Stomach (tissue), 9 donors: Measurements from ENCODE around the gene SLC12A7. TPM values are rescaled to one million over a fixed set of nuclear protein-coding genes. Genes with fewer than 3 reads are reported as not detected.
A peak's percentile ranks its signal among the peaks of the same experiment; 100 is the strongest.

ENCODE experiments used
- DNase-seq, 2 donors: peaks; one replicate each; pipeline versions ENCODE4 v3.0.0 to v3.0.0-alpha.2; 2013 to 2019
- H3K27ac ChIP-seq, 5 donors: fragments of 200-600 bp in 4 of 5; sonication (generic) in 4 of 5; one replicate each; pipeline ENCODE4 v1.5.1; 2013 to 2019; ENCODE audit warnings: mild to moderate bottlenecking in 1 of 5, moderate library complexity in 1 of 5
- H3K27me3 ChIP-seq, 3 donors: fragments of 200-600 bp; sonication (generic); one replicate each; pipeline ENCODE4 v1.5.1; 2017 to 2019; ENCODE audit warnings: mixed run types in 1 of 3
- H3K36me3 ChIP-seq, 4 donors: fragments of 200-600 bp; sonication (generic); 1 replicate in 3 of 4; 2 replicates in 1 of 4; pipeline ENCODE4 v1.5.1; 2016 to 2019
- H3K4me1 ChIP-seq, 4 donors: fragments of 200-600 bp; sonication (generic); one replicate each; pipeline ENCODE4 v1.5.1; 2016 to 2019
- H3K4me3 ChIP-seq, 4 donors: fragments of 200-600 bp; sonication (generic) in 3 of 4; one replicate each; pipeline ENCODE4 v1.5.1; 2016 to 2019; ENCODE audit warnings: mild to moderate bottlenecking in 1 of 4
- H3K9me3 ChIP-seq, 4 donors: fragments of 200-600 bp; sonication (generic); one replicate each; pipeline ENCODE4 v1.5.1; 2016 to 2019
- EP300 ChIP-seq: sonication (generic); formaldehyde crosslinking; IDR thresholded peaks from one replicate; pipeline ENCODE4 v1.6.1; 2017; ENCODE audit warnings: antibody characterized with exemption
- POLR2A ChIP-seq, 4 donors: fragments of 450-650 bp; IDR thresholded peaks; one replicate each; pipeline ENCODE4 v1.6.1; 2016; ENCODE audit warnings: antibody characterized with exemption in 4 of 4, control low read depth in 2 of 4, mild to moderate bottlenecking in 1 of 4, moderate library complexity in 1 of 4
- POLR2AphosphoS5 ChIP-seq, 3 donors: sonication (generic); formaldehyde crosslinking; IDR thresholded peaks; one replicate each; pipeline ENCODE4 v1.6.1; 2016; ENCODE audit warnings: antibody characterized with exemption in 3 of 3
- WGBS, 5 donors: extraction: QIAGEN DNeasy Blood & Tissue Kit in 3 of 5; methylation state at CpG; one replicate each; pipeline versions ENCODE4 v1.1.5 to v1.1.7; 2013 to 2018; 5-methylcytosine and 5-hydroxymethylcytosine counted together
- intact Hi-C: fragments of 100-400 bp; cut with DNase I; formaldehyde crosslinking; loops from one replicate; pipeline ENCODE4 v1.15.1; 2023; ENCODE audit warnings: low total_unique reads
- polyA plus RNA-seq, 3 donors: library from polyadenylated mRNA; stranded (reverse); fragments of 200-250 nt; gene quantifications; one replicate each; pipeline ENCODE4 v1.2.3, GENCODE V29; 2013
- total RNA-seq, 5 donors: library from RNA; depleted of rRNA; stranded (reverse); fragments of >200 nt; gene quantifications; one replicate each; pipeline versions ENCODE4 v1.1.0 to v1.2.3, GENCODE V29; 2014 to 2016
- TF ChIP-seq, protein P1 (sequence below), 7 experiments: fragments of 450-650 bp in 4 of 7; fragments of 200-600 bp in 3 of 7; sonication (generic) in 3 of 7; IDR thresholded peaks; one replicate each; pipeline ENCODE4 v1.5.1; 2016 to 2019; ENCODE audit warnings: antibody characterized with exemption in 7 of 7, control low read depth in 2 of 7, mild to moderate bottlenecking in 1 of 7
- donor health status: healthy with polysubstance abuse.
- donor health status: Bipolar disorder and iron deficiency.
- donor health status: healthy.

SLC12A7 gene
- total and polyA plus RNA-seq, 8 donors, result 4.7 to 346 (median 37.7) TPM

DNA sequence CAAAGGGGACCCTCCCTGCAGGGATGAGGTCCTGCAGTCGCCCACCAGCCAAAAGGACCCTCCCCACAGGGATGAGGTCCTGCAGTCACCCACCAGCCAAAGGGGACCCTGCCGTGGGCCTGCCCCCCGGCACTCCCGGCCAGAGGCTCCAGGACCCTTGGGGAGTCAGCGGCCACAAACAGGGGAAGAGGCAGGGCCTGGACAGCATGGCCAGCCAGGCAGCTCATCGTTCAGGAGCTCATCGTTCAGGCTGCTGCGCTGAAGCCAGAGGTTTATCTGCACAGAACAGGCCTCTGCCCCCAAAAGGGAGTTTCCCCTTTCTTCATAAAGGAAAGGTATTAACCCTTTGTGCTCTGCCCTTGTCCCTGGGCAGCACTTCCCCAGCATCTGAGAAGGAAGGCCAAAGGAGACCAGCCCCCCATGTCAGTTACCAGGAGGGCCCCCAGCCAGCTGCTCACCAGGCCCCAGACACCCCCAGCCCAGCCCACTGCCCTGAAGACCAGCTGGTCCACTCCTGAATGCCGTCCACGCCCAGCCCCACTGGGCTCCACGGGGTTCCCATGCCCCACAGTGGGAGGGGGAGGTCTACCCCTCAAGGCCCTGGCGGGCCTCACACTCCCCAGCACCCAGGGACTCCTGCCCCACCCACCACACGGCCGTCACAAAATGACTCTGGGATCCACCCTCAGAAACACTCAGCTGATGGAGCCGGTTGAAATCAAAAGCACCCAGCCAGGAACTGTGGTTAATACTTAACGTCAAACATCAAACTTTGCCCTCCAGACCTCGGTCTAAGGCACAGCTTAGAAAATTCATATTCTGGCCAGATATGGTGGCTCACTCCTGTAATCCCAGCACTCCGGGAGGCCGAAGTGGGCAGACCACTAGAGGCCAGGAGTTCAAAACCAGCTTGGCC, 6.3 kb downstream of the SLC12A7 start:
- peak in 1 of 3 donors; percentile 40 for TF ChIP-seq POLR2AphosphoS5 (IDR thresholded peaks at IDR 0.05)
- TF ChIP-seq, protein P1, sequence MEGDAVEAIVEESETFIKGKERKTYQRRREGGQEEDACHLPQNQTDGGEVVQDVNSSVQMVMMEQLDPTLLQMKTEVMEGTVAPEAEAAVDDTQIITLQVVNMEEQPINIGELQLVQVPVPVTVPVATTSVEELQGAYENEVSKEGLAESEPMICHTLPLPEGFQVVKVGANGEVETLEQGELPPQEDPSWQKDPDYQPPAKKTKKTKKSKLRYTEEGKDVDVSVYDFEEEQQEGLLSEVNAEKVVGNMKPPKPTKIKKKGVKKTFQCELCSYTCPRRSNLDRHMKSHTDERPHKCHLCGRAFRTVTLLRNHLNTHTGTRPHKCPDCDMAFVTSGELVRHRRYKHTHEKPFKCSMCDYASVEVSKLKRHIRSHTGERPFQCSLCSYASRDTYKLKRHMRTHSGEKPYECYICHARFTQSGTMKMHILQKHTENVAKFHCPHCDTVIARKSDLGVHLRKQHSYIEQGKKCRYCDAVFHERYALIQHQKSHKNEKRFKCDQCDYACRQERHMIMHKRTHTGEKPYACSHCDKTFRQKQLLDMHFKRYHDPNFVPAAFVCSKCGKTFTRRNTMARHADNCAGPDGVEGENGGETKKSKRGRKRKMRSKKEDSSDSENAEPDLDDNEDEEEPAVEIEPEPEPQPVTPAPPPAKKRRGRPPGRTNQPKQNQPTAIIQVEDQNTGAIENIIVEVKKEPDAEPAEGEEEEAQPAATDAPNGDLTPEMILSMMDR (IDR thresholded peaks at IDR 0.05), result no peak
- H3K9me3 ChIP-seq, result no peaks in the 10 kb centered on the region
- no peaks in the 10 kb centered on the region for H3K36me3 ChIP-seq
- peak; percentile 63 to 90 for DNase-seq
- H3K4me3 ChIP-seq, result peak overlapping the region in 1 of 4 donors; percentile 28
- peaks cover 77 to 99% (median 99%) of the 10 kb centered on the region in 4 donors for H3K4me1 ChIP-seq
- 24 to 33% (median 26%) methylated on average over 14 to 19 of the region's 19 CpGs for WGBS, 5 donors
- H3K27ac ChIP-seq, result peak overlapping the region; percentile 60 to 97 (median 92)
- H3K27me3 ChIP-seq, result no peaks in the 10 kb centered on the region
- intact Hi-C loops, result no loop called here

DNA sequence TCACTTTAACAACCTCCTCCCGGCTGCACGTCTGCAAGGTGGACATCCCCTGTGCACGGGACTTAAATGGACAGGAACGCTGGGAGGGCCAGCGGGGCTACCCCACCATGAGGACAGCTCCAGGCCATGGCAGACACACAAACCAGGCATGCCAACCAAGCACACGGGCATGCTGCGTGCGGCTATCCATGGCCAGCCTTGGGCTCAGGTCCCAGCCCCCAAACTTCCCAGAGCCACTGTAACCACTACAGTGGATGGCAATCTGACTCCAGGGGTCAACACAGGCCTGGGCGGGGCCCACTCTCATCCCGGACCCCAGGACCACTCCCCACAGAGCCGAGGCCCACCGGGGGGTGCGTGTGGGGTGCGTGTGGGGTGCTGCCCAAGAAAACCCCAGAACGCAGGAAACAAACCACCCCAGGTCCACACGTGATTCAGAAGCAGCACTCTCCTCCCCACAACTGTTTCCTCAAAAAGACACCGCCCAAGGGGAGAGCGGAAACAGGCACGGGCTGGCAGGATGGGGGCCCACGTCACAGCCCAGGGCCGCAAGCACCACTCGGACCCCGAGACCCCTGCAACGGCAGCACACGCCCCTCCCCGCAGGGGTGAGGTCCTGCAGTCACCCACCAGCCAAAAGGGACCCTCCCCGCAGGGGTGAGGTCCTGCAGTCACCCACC, 7.4 kb downstream of the SLC12A7 start:
- intact Hi-C loops, result no loop called here
- H3K27me3 ChIP-seq, result no peaks in the 10 kb centered on the region
- peak overlapping the region; percentile 74 to 97 (median 92) for H3K27ac ChIP-seq
- no peaks in the 10 kb centered on the region for H3K9me3 ChIP-seq
- peak in 1 of 2 donors; percentile 67 for DNase-seq
- peak overlapping the region in 2 of 4 donors; percentile 13 to 28 for H3K4me3 ChIP-seq
- H3K4me1 ChIP-seq, result peaks cover 66 to 99% (median 93%) of the 10 kb centered on the region in 4 donors
- H3K36me3 ChIP-seq, result peaks cover 0 to 6% (median 2%) of the 10 kb centered on the region in 4 donors
- WGBS, 5 donors, result 26 to 41% (median 32%) methylated on average over 24 to 27 of the region's 27 CpGs
- TF ChIP-seq POLR2A (IDR thresholded peaks at IDR 0.05), result no peak
- TF ChIP-seq POLR2AphosphoS5 (IDR thresholded peaks at IDR 0.05), result no peak
- TF ChIP-seq, protein P1 (IDR thresholded peaks at IDR 0.05), result no peak
- TF ChIP-seq EP300, result no peak

DNA sequence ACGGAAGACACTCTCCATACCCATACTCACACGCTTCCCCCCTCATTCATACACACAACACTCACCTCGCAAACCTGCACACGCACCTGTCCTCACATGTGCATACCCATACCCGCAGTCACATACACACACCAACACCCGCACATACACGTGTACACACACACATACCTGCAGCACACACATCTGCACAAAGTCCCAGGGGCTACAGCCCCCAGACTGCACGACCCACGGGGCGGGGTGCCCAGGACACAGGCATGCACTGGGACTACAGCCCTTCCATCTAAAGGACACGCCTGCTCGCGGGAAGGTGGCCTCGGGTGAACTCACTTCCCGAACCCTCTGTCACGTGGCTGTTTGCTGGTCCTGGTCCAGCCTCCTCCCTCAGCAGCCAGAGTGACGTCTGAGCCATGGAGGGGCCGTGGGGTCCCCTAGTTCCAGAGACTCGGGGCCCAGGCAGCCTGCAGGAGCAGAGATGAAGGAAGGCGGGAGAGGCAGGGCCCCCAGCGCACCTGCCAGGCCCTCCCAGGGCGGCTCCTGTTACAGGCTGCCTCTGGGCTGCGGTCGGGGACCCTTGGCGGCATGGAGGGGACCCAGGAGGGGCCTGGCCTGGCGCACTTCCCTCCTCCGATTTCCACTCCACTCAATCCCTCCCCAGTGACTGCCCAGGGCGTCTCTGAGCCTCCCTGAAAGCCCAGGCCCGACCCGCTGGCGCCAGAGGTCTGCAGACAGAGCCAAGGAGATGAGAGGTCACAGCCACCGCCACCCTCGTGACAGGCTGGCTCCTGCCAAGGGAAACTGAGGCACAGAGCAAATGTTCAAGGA, 8.1 kb downstream of the SLC12A7 start:
- Histone ChIP-seq H3K4me3 (peak overlapping the region; percentile 5 to 28 (median 12)), H3K27me3 (no peaks in the 10 kb centered on the region), H3K4me1 (peaks cover 69 to 99% (median 93%) of the 10 kb centered on the region in 4 donors), H3K9me3 (no peaks in the 10 kb centered on the region), H3K36me3 (peaks cover 0 to 6% (median 2%) of the 10 kb centered on the region in 4 donors), H3K27ac (peak overlapping the region; percentile 74 to 97 (median 92))
- peak; percentile 84 for DNase-seq
- TF ChIP-seq, protein P1 (IDR thresholded peaks at IDR 0.05), result no peak
- TF ChIP-seq POLR2AphosphoS5 (IDR thresholded peaks at IDR 0.05), result peak in 1 of 3 donors; percentile 58
- WGBS, 5 donors, result 15 to 29% (median 20%) methylated on average over 19 to 33 of the region's 33 CpGs
- intact Hi-C loops, result no loop called here

DNA sequence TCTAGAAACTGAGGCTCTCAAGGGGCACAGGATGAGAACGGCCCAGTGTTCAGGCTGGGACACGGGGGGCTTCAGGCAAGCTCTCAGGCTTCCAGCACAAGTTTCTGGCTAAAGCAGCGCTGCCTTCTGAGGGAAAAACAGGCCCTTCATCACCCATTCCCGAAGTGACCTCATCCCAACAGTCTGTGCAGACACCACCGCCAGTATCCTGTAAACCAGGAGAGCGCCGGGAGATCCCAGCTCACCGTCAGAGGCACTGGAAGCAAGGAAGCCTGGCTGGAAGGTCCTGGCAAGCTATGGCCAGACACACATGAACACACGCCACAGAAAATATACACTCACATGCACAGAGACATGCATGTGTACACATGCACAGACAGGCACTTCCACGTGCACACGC, 8.8 kb downstream of the SLC12A7 start:
- Histone ChIP-seq H3K27ac (peak overlapping the region; percentile 74 to 97 (median 92)), H3K9me3 (no peaks in the 10 kb centered on the region), H3K27me3 (no peaks in the 10 kb centered on the region), H3K4me1 (peaks cover 70 to 95% (median 88%) of the 10 kb centered on the region in 4 donors), H3K4me3 (peak overlapping the region in 1 of 4 donors; percentile 28), H3K36me3 (peaks cover 0 to 6% (median 2%) of the 10 kb centered on the region in 4 donors)
- no peak for DNase-seq
- intact Hi-C loops, result no loop called here
- TF ChIP-seq POLR2AphosphoS5 (IDR thresholded peaks at IDR 0.05), result no peak
- WGBS, 5 donors, result 52 to 64% (median 63%) methylated on average over 9 to 11 of the region's 11 CpGs
